GM19023 (cell line): ENCODE results near the gene FAM118A.
"Not testable (repeated sequence)": the region's sequence is repeated elsewhere in the genome, so short reads cannot be mapped to it uniquely, and the experiment has no call there.

Source experiments
- ATAC-seq: cut with Tn5 transposase; IDR thresholded peaks from one replicate; pipeline ENCODE4 v1.9.1; 2021; ENCODE audit warnings: mild to moderate bottlenecking, moderate library complexity; ENCODE audit not compliant: unreplicated experiment

FAM118A gene

GRCh38 chr22:45308957-45309421 lies 745 bp upstream of the FAM118A start:
- no peak for ATAC-seq

- no peak for ATAC-seq
Observed at GRCh38 chr22:45310331-45310976, 720 bp downstream of the FAM118A start.

- no peak for ATAC-seq
Observed at GRCh38 chr22:45310977-45311531, 1.3 kb downstream of the FAM118A start.

GRCh38 chr22:45312415-45312814 lies 2.7 kb downstream of the FAM118A start:
- no peak for ATAC-seq

GRCh38 chr22:45312856-45313255 lies 3.1 kb downstream of the FAM118A start:
- no peak for ATAC-seq

- no peak for ATAC-seq
Observed at GRCh38 chr22:45314054-45314721, 4.5 kb downstream of the FAM118A start.

GRCh38 chr22:45314786-45315185 lies 5.1 kb downstream of the FAM118A start:
- ATAC-seq, result no peak

DNA sequence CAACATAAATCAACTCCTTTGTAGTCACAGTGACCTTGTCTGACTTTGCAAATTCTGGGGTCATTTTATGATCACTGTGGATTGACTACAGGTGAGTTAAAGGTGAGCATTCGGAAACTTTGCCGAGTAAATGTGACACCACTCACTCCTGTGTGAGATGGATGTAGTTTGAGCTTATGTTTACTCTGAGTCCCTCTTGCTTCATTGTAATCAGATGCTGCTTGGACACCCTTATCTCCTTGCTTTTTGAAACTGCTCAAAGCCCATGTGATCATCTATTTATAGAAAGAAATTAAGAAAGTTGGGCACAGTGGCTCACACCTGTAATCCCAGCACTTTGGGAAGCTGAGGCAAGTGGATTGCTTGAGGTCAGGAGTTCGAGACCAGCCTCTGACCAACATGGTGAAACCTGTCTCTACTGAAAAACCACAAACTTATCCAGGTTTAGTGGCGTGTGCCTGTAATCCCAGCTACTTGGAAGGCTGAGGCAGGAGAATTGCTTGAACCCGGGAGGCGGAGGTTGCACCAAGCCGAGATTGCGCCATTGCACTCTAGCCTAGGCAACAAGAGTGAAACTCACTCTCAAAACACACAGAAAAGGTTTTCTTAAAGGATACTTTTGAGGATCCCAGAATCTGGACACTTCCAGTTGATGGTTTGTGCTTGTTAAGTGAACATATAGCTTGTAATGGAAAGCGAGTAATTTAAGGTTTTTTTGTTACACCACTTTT lies 7.2 kb downstream of the FAM118A start:
- no peak for ATAC-seq

GRCh38 chr22:45317551-45318167 lies 7.9 kb downstream of the FAM118A start:
- no peak for ATAC-seq

DNA sequence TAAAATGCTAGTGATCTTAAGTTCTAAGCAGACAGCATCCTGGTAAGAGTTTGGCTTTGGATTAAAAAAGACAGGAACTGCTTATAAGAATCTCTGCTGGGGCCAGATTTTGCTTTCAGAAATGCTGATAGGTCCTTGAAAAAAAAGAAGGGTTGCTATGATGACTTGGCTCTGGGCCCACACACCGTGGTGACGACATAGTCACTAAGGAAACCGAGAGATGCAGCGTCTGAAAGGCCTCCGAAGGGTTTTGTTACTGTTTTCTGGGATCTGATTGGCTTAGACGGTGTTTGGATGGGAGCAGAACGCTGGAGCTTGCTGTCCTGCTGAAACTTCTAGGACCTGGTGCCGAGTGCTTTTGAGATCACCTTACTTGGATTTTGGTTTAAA lies 8.4 kb downstream of the FAM118A start:
- no peak for ATAC-seq

- no peak for ATAC-seq
Observed at GRCh38 chr22:45318558-45319323, 9.0 kb downstream of the FAM118A start.

DNA sequence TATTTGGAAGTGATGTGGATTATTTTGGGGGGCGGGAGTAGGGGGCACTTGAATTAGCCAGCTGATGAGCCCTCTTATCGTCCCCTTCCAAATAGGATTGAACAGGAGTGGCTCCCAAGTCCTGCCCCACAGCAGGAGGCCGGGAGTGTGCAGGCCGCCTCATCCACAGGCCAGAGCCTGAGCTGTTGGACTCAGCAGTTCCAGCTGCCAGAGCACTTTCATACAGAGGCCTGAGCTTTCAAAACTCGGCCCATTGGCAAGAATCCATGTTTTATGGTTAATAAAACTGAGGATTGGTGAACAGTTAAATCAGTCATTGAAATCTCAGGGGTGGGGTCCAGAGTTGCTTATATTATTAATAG lies 9.6 kb downstream of the FAM118A start:
- ATAC-seq, result no peak

- no peak for ATAC-seq
Observed at GRCh38 chr22:45320357-45320976, 10.7 kb downstream of the FAM118A start.

GRCh38 chr22:45321827-45322226 lies 12.1 kb downstream of the FAM118A start:
- no peak for ATAC-seq

- ATAC-seq, result no peak
Observed at GRCh38 chr22:45322873-45323525, 13.3 kb downstream of the FAM118A start.

DNA sequence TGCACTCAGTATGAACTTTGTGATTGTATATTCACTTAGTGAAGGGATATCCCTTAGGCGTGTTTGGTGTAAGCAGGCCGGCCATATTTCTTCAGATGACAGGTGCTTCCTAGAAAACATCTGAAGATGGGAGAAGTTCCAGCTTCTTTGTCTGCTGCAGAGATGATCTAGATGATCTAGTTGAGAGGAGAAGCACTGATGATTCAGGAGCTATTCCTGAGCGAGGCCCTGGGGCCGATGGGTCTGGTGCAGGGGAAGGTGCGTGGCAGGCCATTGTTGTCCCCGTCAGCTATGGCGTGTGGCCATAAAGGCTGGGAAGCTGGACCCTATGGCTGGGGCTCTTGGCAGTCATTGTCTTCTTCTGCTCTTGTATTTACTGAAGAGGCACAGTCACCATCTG lies 14.0 kb downstream of the FAM118A start:
- no peak for ATAC-seq

DNA sequence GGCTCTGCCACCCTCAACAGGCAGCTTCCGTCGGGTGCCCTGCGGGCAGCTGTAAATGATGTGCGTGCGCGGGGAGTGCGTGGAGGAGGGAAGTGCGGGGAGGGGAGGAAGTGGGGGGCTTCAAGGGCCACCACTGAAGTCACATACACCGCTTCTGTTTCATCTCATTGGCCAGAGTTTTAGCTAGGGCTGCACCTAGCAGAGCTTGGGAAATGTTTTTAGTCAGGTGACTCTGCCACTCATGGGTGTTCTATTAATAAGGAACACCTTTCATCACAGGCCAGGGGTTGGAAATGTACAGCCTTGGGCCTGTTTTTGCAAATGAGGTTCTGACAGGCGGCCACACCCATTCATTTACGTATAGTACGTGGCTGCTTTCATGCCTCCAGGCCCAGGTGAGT lies 14.6 kb downstream of the FAM118A start:
- ATAC-seq, result no peak

DNA sequence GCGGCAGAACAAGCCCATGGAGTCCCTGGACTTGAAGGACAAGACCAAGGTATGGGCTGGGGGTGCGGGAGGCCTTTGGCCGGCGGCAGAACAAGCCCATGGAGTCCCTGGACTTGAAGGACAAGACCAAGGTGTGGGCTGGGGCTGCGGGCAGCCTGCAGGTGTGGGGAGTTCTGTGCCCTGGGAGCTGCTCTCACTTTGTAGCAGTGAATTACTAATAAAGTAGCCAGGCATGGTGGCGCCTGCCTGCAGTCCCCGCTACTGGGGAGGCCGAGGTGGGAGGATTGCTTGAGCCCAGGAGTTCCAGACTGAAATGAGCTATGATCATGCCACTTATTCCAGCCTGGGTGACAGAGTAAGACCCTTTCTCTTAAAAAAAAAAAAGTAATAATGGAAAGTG lies 18.5 kb downstream of the FAM118A start:
- ATAC-seq, result not testable (repeated sequence)

DNA sequence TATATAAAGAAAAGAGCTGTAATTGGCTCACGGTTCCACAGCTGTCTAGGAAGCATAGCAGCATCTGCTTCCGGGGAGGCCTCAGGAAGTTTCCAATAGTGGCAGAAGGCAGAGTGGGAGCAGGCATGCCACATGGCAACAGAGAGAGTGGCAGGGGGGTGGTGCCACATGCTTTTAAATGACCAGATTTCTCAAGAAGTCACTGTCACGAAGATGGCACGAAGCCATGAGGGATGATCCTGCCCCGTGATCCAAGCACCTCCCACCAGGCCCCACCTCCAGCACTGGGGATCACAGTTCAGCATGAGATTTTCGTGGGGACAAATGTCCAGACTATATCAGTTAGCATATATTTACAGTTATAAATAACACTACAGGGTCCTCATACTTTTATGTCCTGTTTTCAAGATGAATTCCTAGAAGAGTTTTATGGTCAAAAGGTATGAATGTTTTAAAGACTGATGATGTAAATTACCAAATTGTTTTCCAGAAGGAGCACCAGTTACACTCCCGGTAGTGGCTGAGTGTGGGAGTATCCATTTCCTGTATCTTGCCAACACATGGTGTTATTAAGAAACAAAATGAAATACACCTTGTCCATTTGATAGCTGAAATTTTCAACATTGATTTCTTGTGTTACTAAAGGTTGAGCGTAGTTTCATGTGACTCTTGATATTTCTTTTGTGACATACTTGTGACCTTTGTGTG lies 19.2 kb downstream of the FAM118A start:
- no peak for ATAC-seq
